GM12878 (cell line): ENCODE measurements around the gene ZNF554. TPM values are rescaled to one million over a fixed set of nuclear protein-coding genes. Genes with fewer than 3 reads are reported as not detected.

ENCODE experiments used
- BCLAF1 ChIP-seq: fragments of 450-650 bp; IDR thresholded peaks from 2 replicates; pipeline ENCODE4 v1.6.1; 2017; ENCODE audit warnings: antibody characterized with exemption, mild to moderate bottlenecking, moderate library complexity
- CEBPB ChIP-seq, 2 experiments: fragments of 150-350 bp in 1 of 2; IDR thresholded peaks; 2 replicates each; pipeline ENCODE4 v1.6.1; 2012 to 2014; ENCODE audit warnings: low read depth in 2 of 2, low read length in 2 of 2, borderline replicate concordance in 1 of 2, inconsistent platforms in 1 of 2
- CREM ChIP-seq: IDR thresholded peaks from 2 replicates; pipeline ENCODE4 v1.6.1; 2014; ENCODE audit warnings: antibody characterized with exemption, low read depth
- CTCF ChIP-seq, 3 experiments: IDR thresholded peaks in 2 of 3; conservative IDR thresholded peaks in 1 of 3; 2 replicates each; pipeline ENCODE4 v1.5.1; 2011; ENCODE audit warnings: low read depth in 3 of 3, low read length in 3 of 3, mild to moderate bottlenecking in 3 of 3, control low read depth in 2 of 3, moderate library complexity in 2 of 3, inconsistent platforms in 1 of 3, mixed read lengths in 1 of 3; ENCODE audit not compliant: control insufficient read depth in 2 of 3, insufficient read depth in 1 of 3; ENCODE audit errors: extremely low read depth in 1 of 3
- KLF5 ChIP-seq: fragments of 450-650 bp; IDR thresholded peaks from 2 replicates; pipeline ENCODE4 v1.6.1; 2014; ENCODE audit warnings: mild to moderate bottlenecking; ENCODE audit not compliant: partially characterized antibody
- MXI1 ChIP-seq: fragments of 150-350 bp; IDR thresholded peaks from 2 replicates; pipeline ENCODE4 v1.6.1; 2011; ENCODE audit warnings: low read depth, mild to moderate bottlenecking, inconsistent platforms, low read length, improper control_type of control experiment
- NFIC ChIP-seq: IDR thresholded peaks from 2 replicates; pipeline ENCODE4 v1.6.1; 2012; ENCODE audit warnings: low read depth, mild to moderate bottlenecking, inconsistent platforms, low read length, moderate library complexity
- NR2F1 ChIP-seq: fragments of 450-650 bp; conservative IDR thresholded peaks from 2 replicates; pipeline ENCODE4 v1.6.1; 2017; ENCODE audit warnings: mild to moderate bottlenecking
- PAX5 ChIP-seq: IDR thresholded peaks from 2 replicates; pipeline ENCODE4 v1.6.1; 2011; ENCODE audit warnings: low read depth, low read length, borderline replicate concordance
- PKNOX1 ChIP-seq: fragments of 450-650 bp; IDR thresholded peaks from 2 replicates; pipeline ENCODE4 v1.6.1; 2016; ENCODE audit warnings: mild to moderate bottlenecking
- RAD51 ChIP-seq: fragments of 450-650 bp; IDR thresholded peaks from 2 replicates; pipeline ENCODE4 v1.6.1; 2016; ENCODE audit warnings: moderate library complexity, mild to moderate bottlenecking, inconsistent platforms
- TCF3 ChIP-seq: IDR thresholded peaks from 2 replicates; pipeline ENCODE4 v1.6.1; 2012; ENCODE audit warnings: low read depth, mild to moderate bottlenecking, low read length, borderline replicate concordance; ENCODE audit not compliant: insufficient read depth
- ZBTB4 ChIP-seq: fragments of 450-650 bp; formaldehyde crosslinking; IDR thresholded peaks from 2 replicates; pipeline ENCODE4 v1.4.0; 2022; ENCODE audit warnings: mild to moderate bottlenecking, moderate library complexity
- ZNF207 ChIP-seq: fragments of 450-650 bp; IDR thresholded peaks from 2 replicates; pipeline ENCODE4 v1.6.1; 2014; ENCODE audit warnings: antibody characterized with exemption, mild to moderate bottlenecking, borderline replicate concordance
- ZNF384 ChIP-seq: IDR thresholded peaks from 2 replicates; pipeline ENCODE4 v1.6.1; 2012; ENCODE audit warnings: low read depth, mild to moderate bottlenecking, low read length, improper control_type of control experiment, borderline replicate concordance
- ZNF687 ChIP-seq: fragments of 450-650 bp; IDR thresholded peaks from 2 replicates; pipeline ENCODE4 v1.6.1; 2017; ENCODE audit warnings: mild to moderate bottlenecking, moderate library complexity
- polyA plus RNA-seq, 11 experiments: library from polyadenylated mRNA; depleted of rRNA in 4 of 11; unstranded in 6 of 11; stranded (reverse) in 5 of 11; fragments of >200 nt; fragmentation: Nextera tagmentation in 4 of 11; fragmentation: Illumina TruSeq in 1 of 11; extraction: Ambion mirVana in 4 of 11; extraction: Trizol in 1 of 11; gene quantifications; 1 replicate in 1 of 11; 2 replicates in 10 of 11; pipeline versions ENCODE4 v1.2.1 to v1.2.3, GENCODE V29; 2011 to 2016; ENCODE audit warnings: inconsistent platforms in 2 of 11, missing spikeins in 2 of 11, low read depth in 1 of 11
- total RNA-seq, 4 experiments: library from RNA; depleted of rRNA in 3 of 4; stranded (reverse); fragments of >200 nt in 3 of 4; fragmentation: Illumina TruSeq in 1 of 4; extraction: Trizol in 1 of 4; gene quantifications; 2 replicates each; pipeline versions ENCODE4 v1.2.1 to v1.2.3, GENCODE V29; 2013 to 2021

ZNF554 gene
- total and polyA plus RNA-seq, 10 of the 15 experiments (the other 5 are each of a cell fraction or from before 2014, with no cell fraction given), result 0.19 to 2.1 (median 1.4) TPM

- TF ChIP-seq CTCF (IDR thresholded peaks at IDR 0.05 in 2 of 3, conservative IDR thresholded peaks at IDR 0.05 in 1 of 3; ENCODE audit: control insufficient read depth in 2 of 3, extremely low read depth in 1 of 3, insufficient read depth in 1 of 3, low read depth in 3 of 3, low read length in 3 of 3) (no peak), CEBPB (IDR thresholded peaks at IDR 0.05; ENCODE audit: borderline replicate concordance in 1 of 2, low read depth in 2 of 2, low read length in 2 of 2) (no peak), RAD51 (no peak), ZNF207 (no peak), KLF5 (no peak), MXI1 (no peak), ZBTB4 (CRISPR knock-in tag) (no peak), NFIC (no peak), PAX5 (no peak), PKNOX1 (peak; percentile 54; the same call in 1 of the 2 replicates), ZNF687 (no peak), TCF3 (no peak), ZNF384 (no peak), BCLAF1 (no peak), CREM (no peak), NR2F1 (no peak)
Measured at GRCh38 chr19:2856457-2857050, 36.9 kb downstream of the ZNF554 start (continued).
